OCI-LY1 (cell line): ENCODE measurements around the gene TRIM5.

Experiments
- H2AFZ ChIP-seq: fragments of 200-600 bp; sonication (generic), shearing (Covaris generic); 2 replicates; pipeline ENCODE4 v1.6.0; 2014; ENCODE audit warnings: antibody characterized with exemption, mild to moderate bottlenecking, low read length
- H3F3A ChIP-seq: fragments of 200-600 bp; sonication (generic), shearing (Covaris generic); 2 replicates; pipeline ENCODE4 v1.6.0; 2014; ENCODE audit warnings: mild to moderate bottlenecking, antibody characterized with exemption, low read length, moderate library complexity; ENCODE audit not compliant: insufficient read depth
- H3K27ac ChIP-seq: fragments of 200-600 bp; sonication (generic); 2 replicates; pipeline ENCODE4 v1.5.1; 2014; ENCODE audit warnings: low read length, mixed run types, mild to moderate bottlenecking, low read depth; ENCODE audit not compliant: poor library complexity, severe bottlenecking
- H3K27me3 ChIP-seq: fragments of 200-600 bp; sonication (generic); 2 replicates; pipeline ENCODE4 v1.6.0; 2014; ENCODE audit warnings: antibody characterized with exemption, mild to moderate bottlenecking, low read length, moderate library complexity; ENCODE audit not compliant: insufficient read depth
- H3K36me3 ChIP-seq: fragments of 200-600 bp; sonication (generic); 2 replicates; pipeline ENCODE4 v1.6.1; 2014; ENCODE audit warnings: mild to moderate bottlenecking, antibody characterized with exemption, low read length, moderate library complexity, mixed read lengths; ENCODE audit not compliant: insufficient read depth
- H3K4me1 ChIP-seq: fragments of 200-600 bp; sonication (generic); 2 replicates; pipeline ENCODE4 v1.5.1; 2014; ENCODE audit warnings: mild to moderate bottlenecking, low read length, moderate library complexity; ENCODE audit not compliant: insufficient read depth, severe bottlenecking
- H3K4me2 ChIP-seq: fragments of 200-600 bp; sonication (generic), shearing (Covaris generic); 2 replicates; pipeline ENCODE4 v1.6.1; 2014; ENCODE audit warnings: low read length
- H3K4me3 ChIP-seq: fragments of 200-600 bp; sonication (generic); 2 replicates; pipeline ENCODE4 v1.5.1; 2014; ENCODE audit warnings: low read length, low read depth, mild to moderate bottlenecking, mixed read lengths; ENCODE audit not compliant: poor library complexity, severe bottlenecking
- H3K79me2 ChIP-seq: fragments of 200-600 bp; shearing (Covaris generic); 2 replicates; pipeline ENCODE4 v1.6.1; 2016; ENCODE audit warnings: mixed run types, low read length, mixed read lengths; ENCODE audit not compliant: insufficient read depth
- H3K9ac ChIP-seq: fragments of 200-600 bp; sonication (generic), shearing (Covaris generic); 2 replicates; pipeline ENCODE4 v1.6.1; 2014; ENCODE audit warnings: mild to moderate bottlenecking, low read length, mixed read lengths
- H3K9me2 ChIP-seq: fragments of 200-600 bp; sonication (generic), shearing (Covaris generic); 2 replicates; pipeline ENCODE4 v1.6.1; 2014; ENCODE audit warnings: low read depth, mild to moderate bottlenecking, low read length, mixed read lengths
- H3K9me3 ChIP-seq: fragments of 200-600 bp; shearing (Covaris generic); 2 replicates; pipeline ENCODE4 v1.6.1; 2014; ENCODE audit warnings: low read length, mixed read lengths
- H4K20me1 ChIP-seq: fragments of 200-600 bp; sonication (generic), shearing (Covaris generic); 2 replicates; pipeline ENCODE4 v1.6.0; 2016; ENCODE audit warnings: mild to moderate bottlenecking, low read length; ENCODE audit not compliant: insufficient read depth
- CTCF ChIP-seq: fragments of 200-600 bp; sonication (generic), shearing (Covaris generic); IDR thresholded peaks from 2 replicates; pipeline ENCODE4 v1.5.1; 2017; ENCODE audit warnings: mild to moderate bottlenecking, antibody characterized with exemption, low read length, moderate library complexity, mixed read lengths
- EZH2 ChIP-seq: fragments of 200-600 bp; sonication (generic), shearing (Covaris generic); IDR thresholded peaks from 2 replicates; pipeline ENCODE4 v1.8.0; 2017; ENCODE audit warnings: borderline replicate concordance, mixed run types, mild to moderate bottlenecking, antibody characterized with exemption, low read length, moderate library complexity, mixed read lengths

Gene TRIM5

GRCh38 chr11:5712507-5712906, 27.6 kb upstream of the TRIM5 start:
- no peaks in the 10 kb centered on the region for H4K20me1 ChIP-seq
- H3K79me2 ChIP-seq = no peaks in the 10 kb centered on the region
- TF ChIP-seq CTCF (peak; percentile 64), EZH2 (no peak)
- H3K9me3 ChIP-seq = no peaks in the 10 kb centered on the region
- H3K36me3 ChIP-seq = peaks cover 16% of the 10 kb centered on the region; the same call in 1 of the 2 replicates
- H3F3A ChIP-seq = no peaks in the 10 kb centered on the region
- no peaks in the 10 kb centered on the region for H3K27me3 ChIP-seq
- no peak overlapping the region for H3K4me2 ChIP-seq
- H3K9me2 ChIP-seq = no peaks in the 10 kb centered on the region
- H3K4me3 ChIP-seq = no peak overlapping the region
- H3K27ac ChIP-seq = no peak overlapping the region
- no peak overlapping the region for H2AFZ ChIP-seq
- H3K4me1 ChIP-seq = no peaks in the 10 kb centered on the region
- H3K9ac ChIP-seq = no peak overlapping the region

- Histone ChIP-seq H3K4me2 (no peak overlapping the region), H3F3A (no peaks in the 10 kb centered on the region), H3K27ac (no peak overlapping the region), H3K9me3 (no peaks in the 10 kb centered on the region), H2AFZ (no peak overlapping the region), H3K9ac (no peak overlapping the region), H3K36me3 (peaks cover 67% of the 10 kb centered on the region), H3K4me1 (peaks cover 4% of the 10 kb centered on the region), H4K20me1 (no peaks in the 10 kb centered on the region), H3K9me2 (no peaks in the 10 kb centered on the region), H3K4me3 (no peak overlapping the region), H3K27me3 (no peaks in the 10 kb centered on the region), H3K79me2 (no peaks in the 10 kb centered on the region)
- TF ChIP-seq CTCF (no peak), EZH2 (no peak)
Measured at GRCh38 chr11:5705688-5706087, 20.8 kb upstream of the TRIM5 start.

GRCh38 chr11:5703741-5704536, 19.1 kb upstream of the TRIM5 start:
- no peak overlapping the region for H2AFZ ChIP-seq
- peaks cover 69% of the 10 kb centered on the region for H3K36me3 ChIP-seq
- no peaks in the 10 kb centered on the region for H3K27me3 ChIP-seq
- no peak for TF ChIP-seq CTCF
- no peak for TF ChIP-seq EZH2
- H3K9me3 ChIP-seq = no peaks in the 10 kb centered on the region
- H3K27ac ChIP-seq = no peak overlapping the region
- H3K79me2 ChIP-seq = no peaks in the 10 kb centered on the region
- H3K4me2 ChIP-seq = no peak overlapping the region
- no peaks in the 10 kb centered on the region for H4K20me1 ChIP-seq
- no peaks in the 10 kb centered on the region for H3K9me2 ChIP-seq
- H3F3A ChIP-seq = no peaks in the 10 kb centered on the region
- no peak overlapping the region for H3K4me3 ChIP-seq
- peaks cover 13% of the 10 kb centered on the region for H3K4me1 ChIP-seq
- H3K9ac ChIP-seq = no peak overlapping the region
